Mucosa of descending colon (tissue), 3 donors: ENCODE results near the gene OR5H14. TPM values are rescaled to one million over a fixed set of nuclear protein-coding genes. Genes with fewer than 3 reads are reported as not detected.

Source experiments
- total RNA-seq, 3 donors: library from RNA; stranded (reverse); fragmentation: NEBNext Ultra II Directional in 2 of 3; extraction: Animal tissue kit (Norgen Biotek cat#: 25700) in 2 of 3; gene quantifications; one replicate each; pipeline versions ENCODE4 v1.2.1 to v1.2.4, GENCODE V29; 2021 to 2023
- donor health status: DM: no; HTN: no; CAD: no; lungs with moderate emphysema.
- donor health status: DM: no; HTN: no; CAD: no.
- donor health status: DM: no; HTN: yes; CAD: no.

The OR5H14 gene
- total RNA-seq, 3 donors from 2014 or later: not detected

Other genes starting within 250 kb of the OR5H14 start
- 10 to 100 TPM; 13.5 to 20.8 (median 20.7) TPM for gene RIOX2, start 175.0 kb upstream of the OR5H14 start, total RNA-seq
- gene GABRR3, start 112.2 kb upstream of the OR5H14 start, total RNA-seq: not detected
- not detected for gene OR5AC2, start 60.3 kb upstream of the OR5H14 start, total RNA-seq
- not detected for gene OR5H1, start 16.8 kb upstream of the OR5H14 start, total RNA-seq
- gene OR5H15, start 19.2 kb downstream of the OR5H14 start, total RNA-seq: not detected
- not detected for gene OR5H6, start 116.8 kb downstream of the OR5H14 start, total RNA-seq
- not detected for gene OR5H2, start 135.0 kb downstream of the OR5H14 start, total RNA-seq
- gene OR5K4, start 206.4 kb downstream of the OR5H14 start, total RNA-seq: not detected
- not detected for gene OR5K3, start 243.2 kb downstream of the OR5H14 start, total RNA-seq